ENCODE results near the gene UBR4. TPM values are rescaled to one million over a fixed set of nuclear protein-coding genes. Genes with fewer than 3 reads are reported as not detected.

UBR4 gene
- total RNA-seq, 1 experiment from 2014 or later, result 131 TPM

- Histone ChIP-seq H3K23ac (ENCODE audit: insufficient read length, low read depth, low read length) (no peak overlapping the region), H2BK120ac (ENCODE audit: low read depth, low read length, poor library complexity, severe bottlenecking) (no peak overlapping the region), H4K5ac (ENCODE audit: insufficient read length, low read depth, low read length) (no peak overlapping the region), H4K20me1 (ENCODE audit: control insufficient read depth, insufficient read depth, insufficient read length) (no peaks in the 10 kb centered on the region), H2BK15ac (ENCODE audit: low read depth, low read length) (no peak overlapping the region), H3K9me3 (ENCODE audit: control insufficient read depth, low read depth, low read length) (no peaks in the 10 kb centered on the region), H4K91ac (ENCODE audit: insufficient read length, low read depth, low read length) (no peak overlapping the region), H3K18ac (ENCODE audit: insufficient read length, low read depth, low read length) (no peak overlapping the region), H2AFZ (ENCODE audit: low read length) (no peak overlapping the region), H3K14ac (ENCODE audit: insufficient read depth, low read length) (no peak overlapping the region), H3K79me2 (ENCODE audit: insufficient read depth, low read length) (no peaks in the 10 kb centered on the region), H3T11ph (ENCODE audit: low read length) (no peak overlapping the region), H3K27ac (ENCODE audit: insufficient read length, low read depth, low read length) (no peak overlapping the region), H3K79me1 (ENCODE audit: insufficient read depth, low read depth, low read length, poor library complexity, severe bottlenecking) (no peaks in the 10 kb centered on the region), H2BK12ac (ENCODE audit: insufficient read length, low read depth, low read length) (no peak overlapping the region), H2BK20ac (ENCODE audit: low read depth, low read length, poor library complexity, severe bottlenecking) (no peak overlapping the region), H3K4me2 (ENCODE audit: insufficient read depth, insufficient read length, low read length) (no peak overlapping the region), H3K9ac (ENCODE audit: extremely low read depth, insufficient read length, low read length) (no peak overlapping the region), H3K4ac (ENCODE audit: low read depth, low read length) (no peak overlapping the region), H2AK5ac (ENCODE audit: insufficient read length, low read length) (no peak overlapping the region), H3K27me3 (ENCODE audit: insufficient read depth, low read length) (no peaks in the 10 kb centered on the region), H3K4me1 (ENCODE audit: insufficient read depth, low read length) (no peaks in the 10 kb centered on the region), H2BK5ac (ENCODE audit: insufficient read length, low read length) (no peak overlapping the region), H4K8ac (replicated peaks; ENCODE audit: insufficient read length, low read depth, low read length) (no peak overlapping the region), H3K23me2 (ENCODE audit: insufficient read length, low read depth, low read length, poor library complexity, severe bottlenecking) (no peaks in the 10 kb centered on the region), H3K56ac (ENCODE audit: insufficient read length, low read depth, low read length) (no peak overlapping the region)
- DNase-seq, result no peak
- Mint-ChIP-seq H3K27me3 (ENCODE audit: low read depth) (peaks cover 9% of the 10 kb centered on the region; the same call in 1 of the 2 replicates), H3K9me3 (no peaks in the 10 kb centered on the region; a peak in 1 of 5 replicates), H3K36me3 (ENCODE audit: insufficient read depth in 1 of 3, low read depth in 3 of 3) (no peaks in the 10 kb centered on the region), H3K4me3 (no peak overlapping the region), H3K4me1 (peaks cover 7 to 26% of the 10 kb centered on the region in 2 experiments), H3K27ac (no peak overlapping the region)
- TF ChIP-seq CTCF (conservative IDR thresholded peaks at IDR 0.05), result no peak
- WGBS (ENCODE audit: extremely low coverage, insufficient read length, low lambda C conversion rate), result no CpG with 5 or more reads among the region's 4 CpGs
Measured at GRCh38 chr1:19040010-19040680, 169.9 kb downstream of the UBR4 start.
